Thoracic aorta (tissue), 2 donors: Measurements from ENCODE around the gene ALPK1. TPM values are rescaled to one million over a fixed set of nuclear protein-coding genes. Genes with fewer than 3 reads are reported as not detected.

ENCODE experiments used
- ATAC-seq: fragments of 150-250 bp; one replicate; pipeline ENCODE4 v1.8.0; 2017; ENCODE audit warnings: low read depth; ENCODE audit not compliant: insufficient number of reproducible peaks, low FRiP score
- DNase-seq: peaks from one replicate; pipeline ENCODE4 v3.0.0-alpha.2; 2020; ENCODE audit warnings: low spot score
- H3K27ac ChIP-seq, 2 donors: fragments of 200-600 bp; sonication (generic); 1 replicate in 1 of 2; 2 replicates in 1 of 2; pipeline ENCODE4 v1.5.1; 2016; ENCODE audit warnings: mild to moderate bottlenecking in 2 of 2, moderate library complexity in 2 of 2
- H3K27me3 ChIP-seq: fragments of 200-600 bp; sonication (generic); replicated peaks from 2 replicates; pipeline ENCODE4 v1.6.0; 2016; ENCODE audit warnings: mild to moderate bottlenecking; ENCODE audit not compliant: insufficient read depth
- H3K36me3 ChIP-seq: fragments of 200-600 bp; sonication (generic); one replicate; pipeline ENCODE4 v1.5.1; 2016
- H3K4me1 ChIP-seq, 2 donors: fragments of 200-600 bp; sonication (generic); 1 replicate in 1 of 2; 2 replicates in 1 of 2; pipeline versions ENCODE4 v1.5.1 to v1.6.0; 2016; ENCODE audit warnings: low read depth in 2 of 2, mild to moderate bottlenecking in 1 of 2; ENCODE audit not compliant: control insufficient read depth in 1 of 2
- H3K4me3 ChIP-seq: fragments of 200-600 bp; sonication (generic); 2 replicates; pipeline ENCODE4 v1.5.1; 2016; ENCODE audit warnings: mild to moderate bottlenecking
- H3K9me3 ChIP-seq: fragments of 200-600 bp; sonication (generic); 2 replicates; pipeline ENCODE4 v1.5.1; 2016
- total RNA-seq, 2 donors: library from RNA; depleted of rRNA; stranded (reverse); fragments of >200 nt; gene quantifications; one replicate each; pipeline versions ENCODE4 v1.1.0 to v1.2.3, GENCODE V29; 2016
- TF ChIP-seq, protein P1 (sequence below): fragments of 200-600 bp; sonication (generic); IDR thresholded peaks from one replicate; pipeline ENCODE4 v1.5.1; 2019; ENCODE audit warnings: antibody characterized with exemption

The ALPK1 gene
- total RNA-seq, 2 donors from 2014 or later, result 20.0 to 63.4 TPM

DNA sequence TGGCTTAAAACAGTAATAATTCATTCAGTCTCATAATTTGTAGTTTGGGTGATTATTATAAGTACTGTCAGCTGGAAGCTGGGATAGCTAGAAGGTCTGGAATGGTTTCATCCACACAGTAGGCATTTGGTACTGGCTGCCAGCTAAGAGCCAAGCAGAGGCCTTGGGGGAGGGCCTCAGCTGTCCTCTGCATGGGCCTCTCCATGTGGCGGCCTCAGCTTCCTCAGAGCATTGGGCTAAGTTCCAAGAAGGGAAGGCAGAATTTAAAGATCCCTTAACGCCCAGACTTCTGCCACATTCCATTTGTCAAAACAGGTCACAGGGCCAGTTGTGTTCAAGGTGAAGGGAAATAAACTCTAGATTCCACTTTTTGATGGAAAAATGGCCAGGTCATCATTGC is 125.5 kb downstream of the ALPK1 start:
- DNase-seq, result no peak
- no peak overlapping the region for H3K4me3 ChIP-seq
- no peak overlapping the region for H3K27ac ChIP-seq
- no peaks in the 10 kb centered on the region for H3K4me1 ChIP-seq
- H3K27me3 ChIP-seq, result no peaks in the 10 kb centered on the region
- TF ChIP-seq, protein P1, sequence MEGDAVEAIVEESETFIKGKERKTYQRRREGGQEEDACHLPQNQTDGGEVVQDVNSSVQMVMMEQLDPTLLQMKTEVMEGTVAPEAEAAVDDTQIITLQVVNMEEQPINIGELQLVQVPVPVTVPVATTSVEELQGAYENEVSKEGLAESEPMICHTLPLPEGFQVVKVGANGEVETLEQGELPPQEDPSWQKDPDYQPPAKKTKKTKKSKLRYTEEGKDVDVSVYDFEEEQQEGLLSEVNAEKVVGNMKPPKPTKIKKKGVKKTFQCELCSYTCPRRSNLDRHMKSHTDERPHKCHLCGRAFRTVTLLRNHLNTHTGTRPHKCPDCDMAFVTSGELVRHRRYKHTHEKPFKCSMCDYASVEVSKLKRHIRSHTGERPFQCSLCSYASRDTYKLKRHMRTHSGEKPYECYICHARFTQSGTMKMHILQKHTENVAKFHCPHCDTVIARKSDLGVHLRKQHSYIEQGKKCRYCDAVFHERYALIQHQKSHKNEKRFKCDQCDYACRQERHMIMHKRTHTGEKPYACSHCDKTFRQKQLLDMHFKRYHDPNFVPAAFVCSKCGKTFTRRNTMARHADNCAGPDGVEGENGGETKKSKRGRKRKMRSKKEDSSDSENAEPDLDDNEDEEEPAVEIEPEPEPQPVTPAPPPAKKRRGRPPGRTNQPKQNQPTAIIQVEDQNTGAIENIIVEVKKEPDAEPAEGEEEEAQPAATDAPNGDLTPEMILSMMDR, result no peak
- H3K9me3 ChIP-seq, result no peaks in the 10 kb centered on the region
- H3K36me3 ChIP-seq, result no peaks in the 10 kb centered on the region
- ATAC-seq, result no peak

DNA sequence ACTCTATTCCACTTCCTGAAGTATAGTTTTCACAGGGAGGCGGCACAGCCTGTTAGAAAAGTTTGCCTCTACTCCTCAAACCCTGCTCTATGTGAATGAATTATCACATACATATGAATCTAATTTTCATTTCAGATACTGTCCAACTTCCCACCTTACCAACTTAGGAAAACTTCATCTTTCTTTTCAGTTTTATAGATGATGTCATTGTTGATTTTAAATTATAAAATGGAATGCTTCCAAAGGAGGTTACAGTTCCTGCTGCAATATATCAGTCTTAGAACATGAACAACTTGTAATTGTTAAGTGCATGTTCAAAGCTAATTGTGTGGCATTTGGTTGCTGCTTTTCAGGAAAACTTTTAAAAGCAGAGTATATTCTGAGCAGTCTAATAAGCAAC is 126.4 kb downstream of the ALPK1 start:
- no peak for ATAC-seq
- TF ChIP-seq, protein P1, result no peak
- DNase-seq, result no peak
- Histone ChIP-seq H3K27ac (no peak overlapping the region), H3K27me3 (no peaks in the 10 kb centered on the region), H3K36me3 (peaks cover 2% of the 10 kb centered on the region), H3K9me3 (no peaks in the 10 kb centered on the region), H3K4me3 (no peak overlapping the region), H3K4me1 (no peaks in the 10 kb centered on the region)

DNA sequence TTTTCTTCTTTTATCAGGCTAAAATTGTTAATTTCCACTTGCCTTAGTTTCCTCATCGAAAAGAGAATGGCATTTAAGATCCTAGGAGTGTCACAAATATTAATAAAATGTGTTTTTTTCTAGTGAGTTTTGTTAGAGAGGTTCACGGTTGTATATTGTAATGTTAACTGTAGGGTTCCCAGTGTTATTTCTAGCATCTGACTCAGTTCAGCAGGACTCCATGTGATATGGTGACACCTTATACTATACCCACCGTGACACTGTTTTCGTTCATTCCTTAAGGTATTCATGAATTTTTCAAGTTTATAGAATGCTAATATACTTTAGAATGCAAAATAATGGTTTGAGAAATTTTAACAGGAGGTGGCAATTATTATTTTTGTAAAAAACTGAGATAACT is 128.7 kb downstream of the ALPK1 start:
- H3K36me3 ChIP-seq, result peaks cover 11% of the 10 kb centered on the region
- ATAC-seq (no peak), DNase-seq (no peak)
- no peak overlapping the region for H3K27ac ChIP-seq
- H3K9me3 ChIP-seq, result no peaks in the 10 kb centered on the region
- TF ChIP-seq, protein P1, result no peak
- H3K4me1 ChIP-seq, result no peaks in the 10 kb centered on the region
- H3K4me3 ChIP-seq, result no peak overlapping the region
- no peaks in the 10 kb centered on the region for H3K27me3 ChIP-seq

DNA sequence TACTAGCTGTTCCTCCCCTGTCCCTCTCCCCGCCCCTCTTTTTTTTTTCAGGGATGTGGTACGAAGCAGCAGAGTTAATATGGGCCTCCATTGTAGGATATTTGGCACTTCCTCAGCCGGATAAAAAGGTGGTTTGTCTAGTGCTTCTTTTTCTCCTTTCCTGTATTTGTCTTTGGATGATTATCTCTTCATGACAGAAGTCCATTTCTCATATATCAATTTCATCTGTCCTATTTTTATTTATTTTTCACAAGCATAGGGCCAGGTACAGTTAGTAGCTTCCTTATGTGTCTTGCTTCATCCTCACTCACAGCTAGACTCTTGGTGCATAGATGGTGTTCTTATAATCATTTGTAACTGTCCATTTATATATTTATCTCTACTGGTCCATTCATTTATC is 129.2 kb downstream of the ALPK1 start:
- H3K4me3 ChIP-seq, result no peak overlapping the region
- peaks cover 15% of the 10 kb centered on the region for H3K36me3 ChIP-seq
- H3K27ac ChIP-seq, result no peak overlapping the region
- TF ChIP-seq, protein P1, result no peak
- no peak for DNase-seq
- no peaks in the 10 kb centered on the region for H3K9me3 ChIP-seq
- no peaks in the 10 kb centered on the region for H3K4me1 ChIP-seq
- no peak for ATAC-seq
- H3K27me3 ChIP-seq, result no peaks in the 10 kb centered on the region

DNA sequence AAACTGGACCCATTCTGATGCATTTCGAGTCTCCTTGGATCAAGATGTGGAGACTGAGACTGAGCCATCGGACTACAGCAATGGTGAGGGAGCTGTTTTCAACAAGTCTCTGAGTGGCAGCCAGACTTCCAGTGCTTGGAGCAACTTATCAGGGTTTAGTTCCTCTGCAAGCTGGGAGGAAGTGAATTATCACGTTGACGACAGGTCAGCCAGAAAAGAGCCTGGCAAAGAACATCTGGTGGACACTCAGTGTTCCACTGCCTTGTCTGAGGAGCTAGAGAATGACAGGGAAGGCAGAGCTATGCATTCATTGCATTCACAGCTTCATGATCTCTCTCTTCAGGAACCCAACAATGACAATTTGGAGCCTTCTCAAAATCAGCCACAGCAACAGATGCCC is 134.0 kb downstream of the ALPK1 start:
- Histone ChIP-seq H3K4me1 (no peaks in the 10 kb centered on the region), H3K4me3 (no peak overlapping the region), H3K27me3 (no peaks in the 10 kb centered on the region), H3K27ac (no peak overlapping the region), H3K36me3 (peaks cover 22% of the 10 kb centered on the region), H3K9me3 (no peaks in the 10 kb centered on the region)
- ATAC-seq (no peak), DNase-seq (no peak)
- TF ChIP-seq, protein P1, result no peak
